ENCODE data around the gene GAS2L3. TPM values are rescaled to one million over a fixed set of nuclear protein-coding genes. Genes with fewer than 3 reads are reported as not detected.

GAS2L3 gene
- total RNA-seq, result 100 to 1,000 TPM in 1 of 2 donors, 10 to 100 TPM in 1; 37.7 to 121 TPM
- polyA plus RNA-seq (ENCODE audit: insufficient read length in 2 of 2), result 10 to 100 TPM; 15.2 to 25.5 TPM
- long read RNA-seq, donor 1, result 0 reads
- long read RNA-seq, donor 2, result 0 reads
- long read RNA-seq, donor 3, partial matches to known transcripts, result 0 of 1 reads
- long read RNA-seq, donor 3, other reads (novel, unspliced or antisense), result 0 of 1 reads
- long read RNA-seq, donor 4, partial matches to known transcripts, result 0 of 1 reads
- long read RNA-seq, donor 4, other reads (novel, unspliced or antisense), result 0 of 1 reads

GRCh38 chr12:100573292-100574186, at the start of gene GAS2L3:
TSS of gene GAS2L3 (plus strand) at chr12:100573684. CDS start at chr12:100594905, 21,221 bp downstream.
- peak within 1 kb of the TSS; percentile 89 for H3K27ac ChIP-seq (ENCODE audit: low read depth, low read length)
- WGBS (ENCODE audit: insufficient coverage), result under 1% methylated on average over 68 of the region's 70 CpGs

GRCh38 chr12:100528034-100528433, 45.5 kb upstream of the GAS2L3 start:
- no peak for DNase-seq (ENCODE audit: low read depth in 4 of 6, low spot score in 6 of 6)
- Histone ChIP-seq H3K36me3 (ENCODE audit: control insufficient read depth, insufficient read depth, low read length) (no peaks in the 10 kb centered on the region), H3K27ac (ENCODE audit: low read depth, low read length) (no peak overlapping the region), H3K27me3 (ENCODE audit: control insufficient read depth, insufficient read depth, low read length) (no peaks in the 10 kb centered on the region), H3K4me1 (ENCODE audit: control insufficient read depth, insufficient read depth, low read length) (no peaks in the 10 kb centered on the region), H3K4me3 (ENCODE audit: low read depth, low read length) (no peak overlapping the region), H3K9me3 (ENCODE audit: control insufficient read depth, insufficient read depth, low read length) (no peaks in the 10 kb centered on the region)
- 74% methylated on average over 2 of the region's 3 CpGs for WGBS (ENCODE audit: insufficient coverage)

More at GRCh38 chr12:100573292-100574186, at the start of gene GAS2L3:
- H3K4me3 ChIP-seq (ENCODE audit: low read depth, low read length), result peak within 1 kb of the TSS; percentile 94
- no peaks in the 10 kb centered on the region for H3K36me3 ChIP-seq (ENCODE audit: control insufficient read depth, insufficient read depth, low read length)
- H3K9me3 ChIP-seq (ENCODE audit: control insufficient read depth, insufficient read depth, low read length), result no peaks in the 10 kb centered on the region
- DNase-seq (ENCODE audit: low read depth in 4 of 6, low spot score in 6 of 6), result peak; percentile 69 to 95 (median 80)
- H3K27me3 ChIP-seq (ENCODE audit: control insufficient read depth, insufficient read depth, low read length), result peaks cover 2% of the 10 kb centered on the region
- H3K4me1 ChIP-seq (ENCODE audit: control insufficient read depth, insufficient read depth, low read length), result peaks cover 13% of the 10 kb centered on the region

- no peak for DNase-seq (ENCODE audit: low read depth in 4 of 6, low spot score in 6 of 6)
- WGBS (ENCODE audit: insufficient coverage), result no CpG with 5 or more reads among the region's 1 CpG
Observed at GRCh38 chr12:100528471-100529127, 44.9 kb upstream of the GAS2L3 start.

GRCh38 chr12:100529756-100530350, 43.6 kb upstream of the GAS2L3 start:
- Histone ChIP-seq H3K36me3 (ENCODE audit: control insufficient read depth, insufficient read depth, low read length) (no peaks in the 10 kb centered on the region), H3K27ac (ENCODE audit: low read depth, low read length) (no peak overlapping the region), H3K4me1 (ENCODE audit: control insufficient read depth, insufficient read depth, low read length) (no peaks in the 10 kb centered on the region), H3K27me3 (ENCODE audit: control insufficient read depth, insufficient read depth, low read length) (no peaks in the 10 kb centered on the region), H3K9me3 (ENCODE audit: control insufficient read depth, insufficient read depth, low read length) (no peaks in the 10 kb centered on the region), H3K4me3 (ENCODE audit: low read depth, low read length) (no peak overlapping the region)
- no CpG with 5 or more reads among the region's 2 CpGs for WGBS (ENCODE audit: insufficient coverage)
- DNase-seq (ENCODE audit: low read depth in 4 of 6, low spot score in 6 of 6), result peak in 1 of 6 donors; percentile 25

More at GRCh38 chr12:100528471-100529127, 44.9 kb upstream of the GAS2L3 start:
- Histone ChIP-seq H3K36me3 (ENCODE audit: control insufficient read depth, insufficient read depth, low read length) (no peaks in the 10 kb centered on the region), H3K9me3 (ENCODE audit: control insufficient read depth, insufficient read depth, low read length) (no peaks in the 10 kb centered on the region), H3K4me3 (ENCODE audit: low read depth, low read length) (no peak overlapping the region), H3K4me1 (ENCODE audit: control insufficient read depth, insufficient read depth, low read length) (no peaks in the 10 kb centered on the region), H3K27ac (ENCODE audit: low read depth, low read length) (no peak overlapping the region), H3K27me3 (ENCODE audit: control insufficient read depth, insufficient read depth, low read length) (no peaks in the 10 kb centered on the region)

GRCh38 chr12:100533376-100533775, 40.1 kb upstream of the GAS2L3 start:
- Histone ChIP-seq H3K36me3 (ENCODE audit: control insufficient read depth, insufficient read depth, low read length) (no peaks in the 10 kb centered on the region), H3K27ac (ENCODE audit: low read depth, low read length) (no peak overlapping the region), H3K4me3 (ENCODE audit: low read depth, low read length) (no peak overlapping the region), H3K9me3 (ENCODE audit: control insufficient read depth, insufficient read depth, low read length) (no peaks in the 10 kb centered on the region), H3K4me1 (ENCODE audit: control insufficient read depth, insufficient read depth, low read length) (no peaks in the 10 kb centered on the region), H3K27me3 (ENCODE audit: control insufficient read depth, insufficient read depth, low read length) (no peaks in the 10 kb centered on the region)
- DNase-seq (ENCODE audit: low read depth in 4 of 6, low spot score in 6 of 6), result peak in 2 of 6 donors; percentile 56 to 69
- no CpG with 5 or more reads among the region's 3 CpGs for WGBS (ENCODE audit: insufficient coverage)

- H3K36me3 ChIP-seq (ENCODE audit: control insufficient read depth, insufficient read depth, low read length), result no peaks in the 10 kb centered on the region
- no peak overlapping the region for H3K4me3 ChIP-seq (ENCODE audit: low read depth, low read length)
- H3K27ac ChIP-seq (ENCODE audit: low read depth, low read length), result no peak overlapping the region
- no peaks in the 10 kb centered on the region for H3K27me3 ChIP-seq (ENCODE audit: control insufficient read depth, insufficient read depth, low read length)
- H3K9me3 ChIP-seq (ENCODE audit: control insufficient read depth, insufficient read depth, low read length), result no peaks in the 10 kb centered on the region
- no peaks in the 10 kb centered on the region for H3K4me1 ChIP-seq (ENCODE audit: control insufficient read depth, insufficient read depth, low read length)
- WGBS (ENCODE audit: insufficient coverage), result 61% methylated on average over 5 of the region's 6 CpGs
- DNase-seq (ENCODE audit: low read depth in 4 of 6, low spot score in 6 of 6), result no peak
Observed at GRCh38 chr12:100534625-100535227, 38.8 kb upstream of the GAS2L3 start.

GRCh38 chr12:100539202-100539601, 34.3 kb upstream of the GAS2L3 start:
- no peak overlapping the region for H3K27ac ChIP-seq (ENCODE audit: low read depth, low read length)
- no peak overlapping the region for H3K4me3 ChIP-seq (ENCODE audit: low read depth, low read length)
- WGBS (ENCODE audit: insufficient coverage), result no CpG with 5 or more reads among the region's 2 CpGs
- H3K27me3 ChIP-seq (ENCODE audit: control insufficient read depth, insufficient read depth, low read length), result no peaks in the 10 kb centered on the region
- peak in 1 of 6 donors; percentile 55 for DNase-seq (ENCODE audit: low read depth in 4 of 6, low spot score in 6 of 6)
- no peaks in the 10 kb centered on the region for H3K9me3 ChIP-seq (ENCODE audit: control insufficient read depth, insufficient read depth, low read length)
- no peaks in the 10 kb centered on the region for H3K4me1 ChIP-seq (ENCODE audit: control insufficient read depth, insufficient read depth, low read length)
- H3K36me3 ChIP-seq (ENCODE audit: control insufficient read depth, insufficient read depth, low read length), result no peaks in the 10 kb centered on the region

GRCh38 chr12:100544165-100544564, 29.3 kb upstream of the GAS2L3 start:
- Histone ChIP-seq H3K4me3 (ENCODE audit: low read depth, low read length) (no peak overlapping the region), H3K27ac (ENCODE audit: low read depth, low read length) (no peak overlapping the region), H3K36me3 (ENCODE audit: control insufficient read depth, insufficient read depth, low read length) (no peaks in the 10 kb centered on the region), H3K4me1 (ENCODE audit: control insufficient read depth, insufficient read depth, low read length) (no peaks in the 10 kb centered on the region), H3K27me3 (ENCODE audit: control insufficient read depth, insufficient read depth, low read length) (no peaks in the 10 kb centered on the region), H3K9me3 (ENCODE audit: control insufficient read depth, insufficient read depth, low read length) (no peaks in the 10 kb centered on the region)
- DNase-seq (ENCODE audit: low read depth in 4 of 6, low spot score in 6 of 6), result no peak
- no CpG with 5 or more reads among the region's 4 CpGs for whole genome bisulfite sequencing (ENCODE audit: insufficient coverage)

- DNase-seq (ENCODE audit: low read depth in 4 of 6, low spot score in 6 of 6), result no peak
- 100% methylated on average over 1 of the region's 1 CpG for WGBS (ENCODE audit: insufficient coverage)
- H3K36me3 ChIP-seq (ENCODE audit: control insufficient read depth, insufficient read depth, low read length), result no peaks in the 10 kb centered on the region
- no peak overlapping the region for H3K27ac ChIP-seq (ENCODE audit: low read depth, low read length)
- H3K4me1 ChIP-seq (ENCODE audit: control insufficient read depth, insufficient read depth, low read length), result no peaks in the 10 kb centered on the region
- no peaks in the 10 kb centered on the region for H3K27me3 ChIP-seq (ENCODE audit: control insufficient read depth, insufficient read depth, low read length)
- H3K4me3 ChIP-seq (ENCODE audit: low read depth, low read length), result no peak overlapping the region
- no peaks in the 10 kb centered on the region for H3K9me3 ChIP-seq (ENCODE audit: control insufficient read depth, insufficient read depth, low read length)
Observed at GRCh38 chr12:100545092-100545491, 28.4 kb upstream of the GAS2L3 start.
